SH-SY5Y (cell line): ENCODE measurements around the gene UBE2C.

Experiments used
- GATA2 ChIP-seq: IDR thresholded peaks from 2 replicates; pipeline ENCODE4 v1.6.1; 2011; ENCODE audit warnings: mild to moderate bottlenecking, low read depth, low read length
- GATA3 ChIP-seq: IDR thresholded peaks from 2 replicates; pipeline ENCODE4 v1.6.1; 2011; ENCODE audit warnings: low read depth, mild to moderate bottlenecking, low read length, moderate library complexity

DNA sequence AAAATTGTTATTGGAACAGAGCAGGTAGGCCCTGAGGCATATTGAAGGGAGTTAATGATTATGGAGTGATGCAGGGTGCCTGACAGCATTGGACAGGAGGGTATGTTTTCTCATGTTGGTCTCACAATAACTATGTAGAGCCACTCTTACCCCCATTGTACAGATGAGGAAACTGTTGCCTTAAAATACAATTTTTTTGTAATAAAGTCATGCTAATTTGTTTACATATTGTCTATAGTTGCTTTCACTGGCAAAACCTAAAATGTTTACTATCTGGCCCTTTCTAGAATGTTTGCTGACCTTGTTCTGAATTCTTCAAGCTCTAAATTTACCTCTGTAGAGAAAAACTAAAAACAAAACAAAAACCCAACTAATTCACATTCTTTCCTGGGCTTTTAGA, 39.1 kb downstream of the UBE2C start:
- TF ChIP-seq GATA3 (no peak), GATA2 (no peak)
